ENCODE results near the gene P2RX7.

DNA sequence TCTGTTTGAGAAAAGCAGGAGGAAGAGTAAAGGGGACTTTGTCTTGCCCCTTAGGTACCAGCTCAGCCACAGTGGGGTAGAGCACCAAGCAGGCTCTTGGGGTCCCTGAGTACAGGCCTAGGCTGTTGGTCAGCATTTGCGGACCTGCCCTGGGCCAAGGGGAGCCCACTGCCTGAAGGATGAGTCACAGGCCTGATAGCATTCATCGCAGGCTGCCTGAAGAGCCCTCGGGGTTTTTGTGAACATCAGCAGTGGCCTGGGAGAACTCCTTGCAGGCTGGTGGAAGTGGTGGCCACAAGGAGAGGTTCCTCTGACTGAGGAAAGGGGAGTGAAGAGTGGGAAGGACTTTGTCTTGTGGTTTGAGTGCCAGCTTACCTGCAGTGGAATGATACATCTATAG, 25.0 kb upstream of the P2RX7 start:
- TF ChIP-seq CTCF (IDR thresholded peaks at IDR 0.05) (no peak), POLR2A (IDR thresholded peaks at IDR 0.05) (no peak)
